Neural crest cell (in vitro differentiated cells): ENCODE measurements around the gene KCNIP4. TPM values are rescaled to one million over a fixed set of nuclear protein-coding genes. Genes with fewer than 3 reads are reported as not detected.

ENCODE experiments used
- DNase-seq: peaks from one replicate; pipeline ENCODE4 v3.0.0; 2021; ENCODE audit warnings: low read depth, mixed read lengths, low spot score
- H3K27ac Mint-ChIP-seq: one replicate; pipeline ENCODE4 v1.8.0; 2021; ENCODE audit warnings: mild to moderate bottlenecking, mixed read lengths; ENCODE audit not compliant: unreplicated experiment
- H3K27me3 Mint-ChIP-seq: 2 replicates; pipeline ENCODE4 v1.8.0; 2021; ENCODE audit warnings: low read depth, mild to moderate bottlenecking, mixed read lengths
- H3K36me3 Mint-ChIP-seq: 2 replicates; pipeline ENCODE4 v1.8.0; 2021; ENCODE audit warnings: low read depth, mild to moderate bottlenecking, mixed read lengths
- H3K4me1 Mint-ChIP-seq: 2 replicates; pipeline ENCODE4 v1.8.0; 2021; ENCODE audit warnings: mixed read lengths
- H3K4me3 Mint-ChIP-seq: one replicate; pipeline ENCODE4 v1.8.0; 2021; ENCODE audit warnings: mild to moderate bottlenecking, mixed read lengths
- H3K9me3 Mint-ChIP-seq: 2 replicates; pipeline ENCODE4 v1.8.0; 2021; ENCODE audit warnings: mixed read lengths
- total RNA-seq: library from RNA; stranded (reverse); gene quantifications from 2 replicates; pipeline ENCODE4 v1.2.1, GENCODE V29; 2021
- TF ChIP-seq, protein P1 (sequence below): fragments of 200-600 bp; sonication (generic); conservative IDR thresholded peaks from 2 replicates; pipeline ENCODE4 v1.5.0; 2021; ENCODE audit warnings: antibody characterized with exemption, mild to moderate bottlenecking

Gene KCNIP4
- total RNA-seq, 1 donor from 2014 or later = 0.33 TPM

DNA sequence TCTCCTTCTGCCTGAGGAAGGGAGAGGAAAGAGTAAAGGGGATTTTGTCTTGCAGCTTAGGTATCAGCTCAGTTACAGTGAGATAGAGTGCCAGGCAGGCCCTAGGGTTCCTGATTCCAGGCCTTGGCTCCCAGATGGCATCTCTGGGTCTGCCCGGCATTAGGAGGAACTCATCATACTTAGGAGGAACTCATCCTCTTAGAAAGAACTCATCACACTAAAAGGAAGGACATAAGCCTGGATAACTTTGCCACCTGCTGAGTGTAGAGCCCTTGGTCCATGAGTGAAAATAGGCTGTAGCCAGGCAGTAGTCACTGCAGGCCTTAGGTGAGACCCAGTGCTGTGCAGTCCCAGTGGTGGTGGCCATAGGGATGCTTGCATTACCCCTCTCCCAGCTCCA lies 881.2 kb downstream of the KCNIP4 start:
- H3K4me1 Mint-ChIP-seq = no peaks in the 10 kb centered on the region
- H3K27me3 Mint-ChIP-seq = no peaks in the 10 kb centered on the region
- H3K4me3 Mint-ChIP-seq = no peak overlapping the region
- H3K36me3 Mint-ChIP-seq = peaks cover 2% of the 10 kb centered on the region
- H3K27ac Mint-ChIP-seq = no peak overlapping the region
- TF ChIP-seq, protein P1, sequence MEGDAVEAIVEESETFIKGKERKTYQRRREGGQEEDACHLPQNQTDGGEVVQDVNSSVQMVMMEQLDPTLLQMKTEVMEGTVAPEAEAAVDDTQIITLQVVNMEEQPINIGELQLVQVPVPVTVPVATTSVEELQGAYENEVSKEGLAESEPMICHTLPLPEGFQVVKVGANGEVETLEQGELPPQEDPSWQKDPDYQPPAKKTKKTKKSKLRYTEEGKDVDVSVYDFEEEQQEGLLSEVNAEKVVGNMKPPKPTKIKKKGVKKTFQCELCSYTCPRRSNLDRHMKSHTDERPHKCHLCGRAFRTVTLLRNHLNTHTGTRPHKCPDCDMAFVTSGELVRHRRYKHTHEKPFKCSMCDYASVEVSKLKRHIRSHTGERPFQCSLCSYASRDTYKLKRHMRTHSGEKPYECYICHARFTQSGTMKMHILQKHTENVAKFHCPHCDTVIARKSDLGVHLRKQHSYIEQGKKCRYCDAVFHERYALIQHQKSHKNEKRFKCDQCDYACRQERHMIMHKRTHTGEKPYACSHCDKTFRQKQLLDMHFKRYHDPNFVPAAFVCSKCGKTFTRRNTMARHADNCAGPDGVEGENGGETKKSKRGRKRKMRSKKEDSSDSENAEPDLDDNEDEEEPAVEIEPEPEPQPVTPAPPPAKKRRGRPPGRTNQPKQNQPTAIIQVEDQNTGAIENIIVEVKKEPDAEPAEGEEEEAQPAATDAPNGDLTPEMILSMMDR = no peak
- H3K9me3 Mint-ChIP-seq = peaks cover 4% of the 10 kb centered on the region
- no peak for DNase-seq

DNA sequence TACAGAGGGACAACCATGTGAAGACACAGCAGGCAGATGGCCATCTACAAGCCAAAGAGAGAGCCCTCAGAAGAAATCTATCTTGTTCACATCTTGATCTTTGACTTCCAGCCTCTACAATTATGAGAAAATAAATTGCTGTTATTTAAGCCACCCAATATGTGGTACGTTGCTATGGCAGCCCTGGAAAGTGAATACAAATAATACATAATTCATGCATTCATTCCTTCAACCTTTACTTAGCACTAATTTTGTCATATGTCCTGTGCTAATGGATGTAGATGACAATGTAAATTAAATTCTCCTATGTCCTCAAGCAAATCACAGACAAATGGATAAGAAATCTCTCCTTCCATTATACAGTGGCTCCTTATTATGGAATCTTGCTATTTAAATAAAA lies 886.7 kb downstream of the KCNIP4 start:
- no peak for DNase-seq
- no peak overlapping the region for H3K27ac Mint-ChIP-seq
- no peaks in the 10 kb centered on the region for H3K36me3 Mint-ChIP-seq
- H3K9me3 Mint-ChIP-seq = no peaks in the 10 kb centered on the region
- no peak overlapping the region for H3K4me3 Mint-ChIP-seq
- H3K4me1 Mint-ChIP-seq = no peaks in the 10 kb centered on the region
- TF ChIP-seq, protein P1 = no peak
- no peaks in the 10 kb centered on the region for H3K27me3 Mint-ChIP-seq

DNA sequence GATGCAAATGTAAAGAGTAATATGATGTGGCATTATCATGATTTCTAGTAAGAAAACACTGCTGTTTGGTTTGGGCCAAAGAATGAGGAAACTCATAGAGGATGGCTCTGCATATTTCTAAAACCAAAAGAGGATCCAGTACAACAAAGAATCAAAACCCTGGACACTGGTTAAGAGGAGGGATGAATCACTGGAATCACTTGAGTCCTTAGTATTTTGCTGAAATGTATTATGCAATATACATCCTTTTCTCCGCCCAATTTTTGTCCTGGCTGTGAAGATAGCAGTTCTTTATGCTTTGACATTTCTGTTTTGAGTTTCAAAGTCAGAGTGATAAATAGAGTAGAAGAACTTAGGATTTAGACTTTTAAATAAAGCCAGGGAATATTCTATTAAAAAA lies 902.4 kb downstream of the KCNIP4 start:
- no peak for DNase-seq
- Mint-ChIP-seq H3K27me3 (peaks cover 9% of the 10 kb centered on the region), H3K36me3 (no peaks in the 10 kb centered on the region), H3K4me3 (no peak overlapping the region), H3K9me3 (no peaks in the 10 kb centered on the region), H3K4me1 (peaks cover 5% of the 10 kb centered on the region), H3K27ac (no peak overlapping the region)
- TF ChIP-seq, protein P1 = no peak

DNA sequence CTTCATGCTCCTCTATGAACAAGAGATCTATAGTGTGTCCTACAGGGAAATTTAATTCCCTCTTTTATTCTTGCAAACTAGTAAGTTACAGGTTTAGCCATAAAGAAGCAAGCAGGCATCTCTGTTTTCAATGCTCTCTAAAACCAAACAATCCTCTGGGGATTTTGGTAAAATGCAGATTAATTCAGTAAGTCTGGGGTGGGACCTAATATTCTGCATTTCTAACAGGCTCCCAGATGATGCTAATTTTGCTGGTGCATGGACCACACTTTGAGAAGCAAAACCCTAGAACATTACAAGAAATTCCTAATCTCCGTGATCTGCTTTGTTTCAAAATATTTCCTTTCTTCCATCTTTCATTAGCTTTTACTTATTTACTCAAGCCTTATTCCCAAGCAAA lies 903.5 kb downstream of the KCNIP4 start:
- Mint-ChIP-seq H3K4me3 (no peak overlapping the region), H3K27me3 (peaks cover 12% of the 10 kb centered on the region), H3K4me1 (no peaks in the 10 kb centered on the region), H3K36me3 (no peaks in the 10 kb centered on the region), H3K27ac (no peak overlapping the region), H3K9me3 (no peaks in the 10 kb centered on the region)
- TF ChIP-seq, protein P1 = no peak
- DNase-seq = no peak

DNA sequence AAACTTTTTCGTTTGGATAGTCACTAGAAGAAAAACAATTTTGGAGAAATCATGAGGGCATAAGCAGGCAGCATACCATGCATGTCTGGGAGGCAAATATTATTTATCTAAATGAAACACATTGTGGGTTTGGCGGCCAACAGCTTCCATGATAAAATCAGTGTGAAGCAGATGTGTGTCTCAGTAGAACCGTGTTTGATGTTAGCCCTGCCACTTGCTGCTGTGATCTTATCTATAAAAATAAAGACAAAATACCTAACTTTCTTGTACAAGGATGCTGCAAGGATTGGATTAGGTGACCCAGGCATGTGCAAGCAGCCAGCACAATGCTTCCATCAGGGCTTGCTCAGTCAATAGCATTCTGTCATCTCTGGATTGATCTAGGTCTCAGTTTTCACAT lies 906.9 kb downstream of the KCNIP4 start:
- H3K9me3 Mint-ChIP-seq = no peaks in the 10 kb centered on the region
- H3K27me3 Mint-ChIP-seq = peaks cover 14% of the 10 kb centered on the region
- H3K36me3 Mint-ChIP-seq = no peaks in the 10 kb centered on the region
- TF ChIP-seq, protein P1 = no peak
- H3K27ac Mint-ChIP-seq = no peak overlapping the region
- DNase-seq = no peak
- no peak overlapping the region for H3K4me3 Mint-ChIP-seq
- H3K4me1 Mint-ChIP-seq = no peaks in the 10 kb centered on the region

DNA sequence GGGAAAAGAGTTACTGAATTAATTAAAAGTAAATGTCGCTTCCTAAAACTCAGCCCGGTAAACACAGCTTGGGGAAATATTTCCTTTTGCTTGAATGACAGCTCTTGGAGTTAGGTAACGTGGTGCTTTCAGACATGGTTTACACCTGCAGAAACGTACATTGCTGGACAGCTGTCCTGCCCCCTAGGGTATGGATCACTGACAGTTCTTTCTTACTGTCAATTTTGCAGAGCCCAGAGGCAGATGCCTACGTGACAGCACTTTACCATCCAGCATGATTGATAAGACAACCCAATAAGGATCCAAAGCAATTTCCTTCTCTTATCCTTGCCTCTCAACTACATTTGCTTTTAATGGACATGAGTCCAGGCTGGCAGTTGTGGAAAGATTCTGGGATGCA lies 913.8 kb downstream of the KCNIP4 start:
- peaks cover under 1% of the 10 kb centered on the region for H3K27me3 Mint-ChIP-seq
- no peaks in the 10 kb centered on the region for H3K36me3 Mint-ChIP-seq
- peaks cover 2% of the 10 kb centered on the region for H3K9me3 Mint-ChIP-seq
- DNase-seq = no peak
- H3K27ac Mint-ChIP-seq = no peak overlapping the region
- TF ChIP-seq, protein P1 = no peak
- H3K4me3 Mint-ChIP-seq = no peak overlapping the region
- H3K4me1 Mint-ChIP-seq = no peaks in the 10 kb centered on the region
